ENCODE results near the gene CIDEB.

The CIDEB gene

GRCh38 chr14:24327303-24327702 lies 19.5 kb upstream of the CIDEB start:
- TF ChIP-seq ZFP3 (CRISPR knock-in tag; IDR thresholded peaks at IDR 0.05), result no peak
- ATAC-seq, result no peak

- TF ChIP-seq RARB (CRISPR knock-in tag; IDR thresholded peaks at IDR 0.05) (no peak), ZC3H10 (CRISPR knock-in tag; IDR thresholded peaks at IDR 0.05) (no peak), ZFP30 (CRISPR knock-in tag; IDR thresholded peaks at IDR 0.05) (no peak), TOX (CRISPR knock-in tag; IDR thresholded peaks at IDR 0.05; ENCODE audit: borderline replicate concordance) (no peak), CREB5 (CRISPR knock-in tag; IDR thresholded peaks at IDR 0.05; ENCODE audit: low read depth) (no peak), CSRNP3 (CRISPR knock-in tag; IDR thresholded peaks at IDR 0.05) (no peak), BACH2 (CRISPR knock-in tag; IDR thresholded peaks at IDR 0.05; ENCODE audit: borderline replicate concordance) (no peak), CSDC2 (CRISPR knock-in tag; IDR thresholded peaks at IDR 0.05) (no peak), SNAI2 (CRISPR knock-in tag; IDR thresholded peaks at IDR 0.05) (no peak), ZNF70 (CRISPR knock-in tag; IDR thresholded peaks at IDR 0.05) (no peak), OSR1 (CRISPR knock-in tag; IDR thresholded peaks at IDR 0.05) (no peak), PATZ1 (CRISPR knock-in tag; IDR thresholded peaks at IDR 0.05; ENCODE audit: borderline replicate concordance) (no peak), ZNF565 (CRISPR knock-in tag; conservative IDR thresholded peaks at IDR 0.05; ENCODE audit: low read depth) (no peak), POU6F1 (CRISPR knock-in tag; IDR thresholded peaks at IDR 0.05; ENCODE audit: borderline replicate concordance, low read depth) (no peak), ISL1 (CRISPR knock-in tag; IDR thresholded peaks at IDR 0.05) (no peak), TSHZ2 (CRISPR knock-in tag; IDR thresholded peaks at IDR 0.05) (no peak), ZNF8 (CRISPR knock-in tag; IDR thresholded peaks at IDR 0.05) (no peak), GLIS3 (CRISPR knock-in tag; IDR thresholded peaks at IDR 0.05) (no peak), ESRRG (CRISPR knock-in tag; IDR thresholded peaks at IDR 0.05) (no peak), ZFP3 (CRISPR knock-in tag; IDR thresholded peaks at IDR 0.05) (no peak)
- no peak for ATAC-seq
These were observed 18.2 kb upstream of the CIDEB start for GRCh38 chr14:24325963-24326362.

GRCh38 chr14:24325041-24325530 lies 17.3 kb upstream of the CIDEB start:
- no peak for ATAC-seq

More at GRCh38 chr14:24325041-24325530, 17.3 kb upstream of the CIDEB start:
- TF ChIP-seq RARB (CRISPR knock-in tag; IDR thresholded peaks at IDR 0.05) (no peak), ZFP3 (CRISPR knock-in tag; IDR thresholded peaks at IDR 0.05) (no peak), ISL1 (CRISPR knock-in tag; IDR thresholded peaks at IDR 0.05) (no peak), PATZ1 (CRISPR knock-in tag; IDR thresholded peaks at IDR 0.05; ENCODE audit: borderline replicate concordance) (no peak), GLIS3 (CRISPR knock-in tag; IDR thresholded peaks at IDR 0.05) (no peak), TCF4 (CRISPR knock-in tag; IDR thresholded peaks at IDR 0.05; ENCODE audit: borderline replicate concordance) (no peak)
